OCI-LY7 (cell line): ENCODE results near the gene CANT1.

ENCODE experiments used
- EZH2phosphoT487 ChIP-seq: fragments of 200-600 bp; sonication (generic); IDR thresholded peaks from 2 replicates; pipeline ENCODE4 v1.6.1; 2018; ENCODE audit warnings: low read depth, borderline replicate concordance, mild to moderate bottlenecking, mixed run types, antibody characterized with exemption, low read length, moderate library complexity, mixed read lengths
- TF ChIP-seq, protein P1 (sequence below): fragments of 200-600 bp; sonication (generic); conservative IDR thresholded peaks from 2 replicates; pipeline ENCODE4 v1.5.1; 2014; ENCODE audit warnings: mild to moderate bottlenecking, antibody characterized with exemption, low read length, moderate library complexity, mixed read lengths

DNA sequence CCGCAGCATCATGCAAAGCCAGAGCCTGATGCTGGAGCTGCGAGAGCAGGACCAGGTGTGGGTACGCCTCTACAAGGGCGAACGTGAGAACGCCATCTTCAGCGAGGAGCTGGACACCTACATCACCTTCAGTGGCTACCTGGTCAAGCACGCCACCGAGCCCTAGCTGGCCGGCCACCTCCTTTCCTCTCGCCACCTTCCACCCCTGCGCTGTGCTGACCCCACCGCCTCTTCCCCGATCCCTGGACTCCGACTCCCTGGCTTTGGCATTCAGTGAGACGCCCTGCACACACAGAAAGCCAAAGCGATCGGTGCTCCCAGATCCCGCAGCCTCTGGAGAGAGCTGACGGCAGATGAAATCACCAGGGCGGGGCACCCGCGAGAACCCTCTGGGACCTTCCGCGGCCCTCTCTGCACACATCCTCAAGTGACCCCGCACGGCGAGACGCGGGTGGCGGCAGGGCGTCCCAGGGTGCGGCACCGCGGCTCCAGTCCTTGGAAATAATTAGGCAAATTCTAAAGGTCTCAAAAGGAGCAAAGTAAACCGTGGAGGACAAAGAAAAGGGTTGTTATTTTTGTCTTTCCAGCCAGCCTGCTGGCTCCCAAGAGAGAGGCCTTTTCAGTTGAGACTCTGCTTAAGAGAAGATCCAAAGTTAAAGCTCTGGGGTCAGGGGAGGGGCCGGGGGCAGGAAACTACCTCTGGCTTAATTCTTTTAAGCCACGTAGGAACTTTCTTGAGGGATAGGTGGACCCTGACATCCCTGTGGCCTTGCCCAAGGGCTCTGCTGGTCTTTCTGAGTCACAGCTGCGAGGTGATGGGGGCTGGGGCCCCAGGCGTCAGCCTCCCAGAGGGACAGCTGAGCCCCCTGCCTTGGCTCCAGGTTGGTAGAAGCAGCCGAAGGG is 38.6 kb upstream of the CANT1 start:
- TF ChIP-seq, protein P1, sequence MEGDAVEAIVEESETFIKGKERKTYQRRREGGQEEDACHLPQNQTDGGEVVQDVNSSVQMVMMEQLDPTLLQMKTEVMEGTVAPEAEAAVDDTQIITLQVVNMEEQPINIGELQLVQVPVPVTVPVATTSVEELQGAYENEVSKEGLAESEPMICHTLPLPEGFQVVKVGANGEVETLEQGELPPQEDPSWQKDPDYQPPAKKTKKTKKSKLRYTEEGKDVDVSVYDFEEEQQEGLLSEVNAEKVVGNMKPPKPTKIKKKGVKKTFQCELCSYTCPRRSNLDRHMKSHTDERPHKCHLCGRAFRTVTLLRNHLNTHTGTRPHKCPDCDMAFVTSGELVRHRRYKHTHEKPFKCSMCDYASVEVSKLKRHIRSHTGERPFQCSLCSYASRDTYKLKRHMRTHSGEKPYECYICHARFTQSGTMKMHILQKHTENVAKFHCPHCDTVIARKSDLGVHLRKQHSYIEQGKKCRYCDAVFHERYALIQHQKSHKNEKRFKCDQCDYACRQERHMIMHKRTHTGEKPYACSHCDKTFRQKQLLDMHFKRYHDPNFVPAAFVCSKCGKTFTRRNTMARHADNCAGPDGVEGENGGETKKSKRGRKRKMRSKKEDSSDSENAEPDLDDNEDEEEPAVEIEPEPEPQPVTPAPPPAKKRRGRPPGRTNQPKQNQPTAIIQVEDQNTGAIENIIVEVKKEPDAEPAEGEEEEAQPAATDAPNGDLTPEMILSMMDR: no peak
- TF ChIP-seq EZH2phosphoT487: no peak
